ENCODE data around the gene ZNF438.
A peak's percentile ranks its signal among the peaks of the same experiment; 100 is the strongest.
"Not testable (repeated sequence)": the region's sequence is repeated elsewhere in the genome, so short reads cannot be mapped to it uniquely, and the experiment has no call there.

Gene ZNF438

GRCh38 chr10:31041011-31041410 is 9.3 kb upstream of the ZNF438 start:
- DNase-seq: no peak

DNA sequence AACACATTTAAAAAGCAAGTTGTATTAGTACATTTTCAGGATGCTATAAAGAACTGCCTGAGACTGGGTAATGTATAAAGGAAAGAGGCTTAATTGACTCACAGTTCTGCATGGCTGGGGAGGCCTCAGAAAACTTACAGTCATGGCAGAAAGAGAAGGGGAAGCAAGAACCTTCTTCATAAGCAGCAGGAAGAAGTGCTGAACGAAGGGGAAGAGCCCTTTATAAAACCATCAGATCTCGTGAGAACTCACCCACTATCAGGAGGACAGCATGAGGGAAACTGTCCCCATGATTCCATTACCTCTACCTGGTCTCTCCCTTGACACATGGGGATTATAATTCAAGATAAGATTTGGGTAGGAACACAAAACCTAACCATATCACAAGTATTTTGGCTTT is 7.3 kb upstream of the ZNF438 start:
- not testable (repeated sequence) for DNase-seq

DNA sequence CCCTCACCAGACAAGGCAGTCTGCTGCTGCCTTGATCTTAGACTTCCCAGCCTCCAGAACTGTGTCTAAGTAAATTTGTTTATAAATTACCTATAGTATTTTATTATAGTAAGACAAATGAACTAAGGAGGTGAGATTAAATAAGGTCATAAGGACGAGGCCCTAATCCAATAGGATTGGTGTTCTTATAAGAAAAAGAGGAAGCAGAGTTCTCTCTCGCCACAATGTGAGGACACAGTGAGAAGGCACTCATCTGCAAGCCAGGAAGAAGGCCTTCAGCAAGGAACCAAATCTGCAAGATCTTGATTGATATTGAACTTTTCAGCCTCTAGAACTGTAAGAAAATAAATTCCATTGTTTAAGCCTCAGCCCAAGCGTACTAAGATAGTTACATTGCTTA is 6.1 kb upstream of the ZNF438 start:
- no peak for DNase-seq

GRCh38 chr10:31036209-31036608 is 4.5 kb upstream of the ZNF438 start:
- no peak for DNase-seq

- DNase-seq: no peak
Measured at GRCh38 chr10:31035266-31035798, 3.7 kb upstream of the ZNF438 start.

- DNase-seq: no peak
Measured at GRCh38 chr10:31034098-31034909, 2.6 kb upstream of the ZNF438 start.

DNA sequence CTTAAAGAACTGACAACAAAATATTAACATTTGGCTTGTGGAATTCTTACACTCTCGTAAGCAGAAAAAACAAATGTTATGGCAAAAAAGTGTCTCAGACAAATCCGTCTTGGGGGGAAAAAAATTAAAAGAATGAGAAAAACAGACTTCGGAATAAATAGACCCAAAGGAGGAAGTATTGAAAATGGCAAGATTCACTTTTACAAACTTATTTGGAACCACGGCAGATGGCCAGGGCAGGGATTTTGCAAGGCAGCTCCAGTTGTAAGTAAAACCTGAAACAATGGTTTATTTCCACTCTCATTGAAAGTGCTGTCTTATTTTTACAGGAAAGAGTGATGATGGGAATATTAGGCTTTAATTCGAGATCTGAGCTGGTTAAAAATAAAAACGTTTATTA is 1.5 kb upstream of the ZNF438 start:
- DNase-seq: no peak

DNA sequence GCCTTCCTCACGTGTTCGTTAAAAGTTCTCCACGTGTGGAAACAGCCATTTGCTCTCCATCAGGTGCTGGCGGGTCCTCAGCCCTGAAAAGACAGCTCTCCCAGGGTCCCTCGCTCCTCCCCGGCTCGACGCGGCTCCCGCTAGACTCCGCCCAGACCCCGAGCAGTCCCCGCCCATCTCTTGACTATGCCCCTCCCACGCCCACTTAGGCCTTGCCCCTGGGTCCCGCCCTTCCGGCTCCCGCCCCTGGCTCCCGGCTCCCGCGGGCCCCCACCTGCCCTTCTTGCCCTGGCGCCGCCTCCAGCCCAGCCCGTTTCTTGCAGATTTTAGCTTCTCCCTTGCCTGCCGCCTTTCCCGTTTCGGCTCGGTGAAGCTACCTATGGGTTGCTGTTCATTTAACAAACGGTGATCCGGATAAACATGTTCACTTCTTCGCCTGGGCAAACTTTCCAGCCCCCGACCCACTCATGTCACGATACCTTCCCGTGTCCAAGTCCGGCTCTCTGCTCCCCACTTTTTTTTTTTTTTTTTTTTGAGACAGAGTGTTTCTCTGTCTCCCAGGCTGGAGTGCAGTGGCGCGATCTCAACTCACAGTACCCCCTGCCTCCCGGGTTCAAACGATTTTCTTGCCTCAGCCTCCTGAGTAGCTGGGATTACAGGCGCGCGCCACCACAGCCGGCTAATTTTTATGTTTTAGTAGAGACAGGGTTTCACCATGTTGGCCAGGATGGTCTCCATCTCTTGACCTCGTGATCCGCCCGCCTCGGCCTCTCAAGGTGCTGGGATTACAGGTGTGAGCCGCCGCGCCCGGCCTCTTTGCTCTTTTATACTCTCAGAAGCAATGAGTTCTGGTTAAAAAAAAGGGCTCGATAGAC is 830 bp upstream of the ZNF438 start:
- DNase-seq: peak; percentile 98

DNA sequence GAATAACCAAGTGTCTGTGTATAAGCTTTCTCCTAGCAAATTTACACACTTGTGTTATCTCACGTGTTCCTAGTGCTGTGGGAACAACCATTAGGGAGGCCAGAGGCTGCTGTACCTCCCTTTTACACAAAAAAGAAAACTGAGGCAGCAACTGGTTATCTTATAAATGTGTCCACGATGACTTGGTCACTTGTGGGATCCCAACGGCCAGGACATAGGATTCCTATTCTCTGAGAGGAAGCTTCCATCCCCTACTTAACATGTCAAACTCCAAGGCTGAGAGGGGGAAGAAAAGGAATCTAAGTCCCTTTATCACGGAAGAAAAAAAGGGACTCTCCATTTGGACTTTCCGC is 484 bp downstream of the ZNF438 start:
- peak; percentile 37 for DNase-seq

- DNase-seq: no peak
Measured at GRCh38 chr10:31030800-31031199, 865 bp downstream of the ZNF438 start.

DNA sequence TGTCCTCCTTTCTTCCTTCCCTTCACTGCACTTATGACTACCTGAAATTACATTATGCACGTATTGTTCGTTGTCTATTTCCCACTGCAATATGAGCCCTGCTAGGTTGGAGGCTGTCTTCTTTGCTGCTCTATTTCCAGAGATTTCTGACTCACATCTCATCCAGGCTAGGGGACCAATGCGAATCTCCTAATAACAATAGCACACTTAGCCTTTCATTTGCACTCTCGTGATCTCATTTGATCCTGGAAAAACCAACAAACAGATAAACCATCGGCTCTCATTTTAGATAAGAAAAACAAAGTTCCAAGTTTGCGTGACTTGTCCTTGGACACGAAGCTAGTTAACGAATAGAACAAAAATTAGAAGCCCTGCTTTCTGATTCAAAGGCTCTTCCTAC is 1.4 kb downstream of the ZNF438 start:
- DNase-seq: no peak

GRCh38 chr10:31028081-31028480 is 3.6 kb downstream of the ZNF438 start:
- no peak for DNase-seq

- not testable (repeated sequence) for DNase-seq
Measured at GRCh38 chr10:31026279-31026678, 5.4 kb downstream of the ZNF438 start.

GRCh38 chr10:31025142-31025541 is 6.5 kb downstream of the ZNF438 start:
- no peak for DNase-seq

DNA sequence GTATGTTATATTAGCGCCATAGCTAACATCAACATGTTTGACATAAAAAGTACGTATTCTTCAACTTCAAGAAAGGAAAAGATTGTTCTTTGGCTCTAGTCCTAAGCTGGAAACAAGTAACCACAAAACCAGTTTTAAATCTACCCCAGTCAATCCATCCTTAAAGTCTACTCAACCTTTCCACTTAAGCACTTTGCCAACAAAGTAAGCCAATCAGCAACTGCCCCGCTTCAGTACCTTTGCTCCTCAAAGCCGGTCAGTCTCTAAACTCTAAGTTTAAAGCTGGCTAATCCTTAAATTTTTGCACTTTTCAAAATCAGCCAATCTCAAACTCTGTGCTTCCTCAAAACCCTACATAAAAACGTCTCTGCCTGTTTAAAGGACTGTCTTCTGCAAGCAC is 8.1 kb downstream of the ZNF438 start:
- DNase-seq: no peak

GRCh38 chr10:31020209-31020608 is 11.5 kb downstream of the ZNF438 start:
- DNase-seq: no peak

DNA sequence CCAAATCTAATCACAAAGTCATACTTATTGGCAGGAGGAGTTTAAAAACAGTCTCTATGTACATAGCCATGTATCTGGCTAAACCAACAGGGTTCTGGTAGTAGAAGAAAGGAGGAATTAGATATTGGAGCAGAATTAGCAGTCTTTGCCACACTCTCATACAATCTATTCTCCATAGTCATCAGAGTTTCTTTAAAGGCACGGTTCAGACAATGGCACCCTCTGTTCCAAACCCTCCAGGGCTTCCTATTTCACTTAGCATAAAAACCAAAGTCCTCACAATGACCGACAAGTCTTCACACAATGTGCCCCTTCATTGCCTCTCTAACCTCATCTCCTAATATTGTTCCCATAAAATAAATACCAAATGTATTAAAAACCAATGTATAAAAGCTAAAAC is 12.7 kb downstream of the ZNF438 start:
- no peak for DNase-seq

DNA sequence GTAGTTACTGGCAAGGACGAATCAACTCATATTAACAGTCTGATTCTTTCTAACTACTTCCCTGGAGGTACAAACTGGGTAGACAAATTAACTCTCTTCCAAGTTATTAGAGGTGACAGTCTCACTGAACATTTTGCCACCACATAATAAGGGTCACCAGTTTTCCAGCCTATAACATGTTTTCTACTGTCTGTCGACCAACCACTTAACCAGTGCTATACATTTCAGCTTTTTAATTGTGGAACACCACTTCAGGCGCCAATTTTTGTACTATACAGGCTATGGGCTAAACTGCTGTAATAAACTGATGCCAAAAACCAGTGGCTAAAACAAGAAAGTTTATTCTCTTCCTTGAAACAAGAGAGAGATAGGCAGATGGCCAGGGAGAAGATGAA is 13.3 kb downstream of the ZNF438 start:
- DNase-seq: no peak

GRCh38 chr10:31017534-31018355 is 13.9 kb downstream of the ZNF438 start:
- DNase-seq: no peak

DNA sequence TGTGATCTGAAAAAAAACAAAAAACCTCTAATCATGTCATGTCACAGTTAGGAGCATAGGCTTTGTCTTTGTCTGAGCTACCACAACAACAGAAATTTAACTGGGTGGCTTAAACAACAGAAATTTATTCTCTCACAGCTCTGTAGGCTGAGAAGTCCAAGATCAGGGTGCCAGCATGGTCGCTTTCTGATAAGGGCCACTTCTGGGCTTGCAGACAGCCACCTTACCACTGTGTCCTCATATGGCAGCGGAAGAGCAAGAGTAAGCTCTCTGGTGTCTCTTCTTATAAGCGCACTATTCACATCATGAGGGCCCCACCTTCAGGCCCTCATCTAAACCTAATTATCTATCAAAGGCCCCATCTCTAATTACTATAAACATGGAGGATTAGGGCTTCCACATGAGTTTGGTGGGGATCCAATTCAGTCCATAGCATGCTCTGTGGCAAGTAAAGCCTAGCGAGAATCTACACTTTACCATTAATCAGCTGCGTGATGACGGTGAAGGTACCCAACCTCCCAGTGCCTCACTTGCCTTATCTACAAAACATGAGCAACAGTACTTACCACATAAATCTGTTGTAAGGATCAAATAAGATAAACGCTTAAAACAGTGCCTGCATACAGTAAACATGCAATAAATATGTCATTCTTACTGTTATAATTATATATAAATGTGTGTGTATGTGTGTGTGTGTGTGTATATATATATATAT is 17.3 kb downstream of the ZNF438 start:
- no peak for DNase-seq

- DNase-seq: no peak
Measured at GRCh38 chr10:31013331-31013730, 18.3 kb downstream of the ZNF438 start.

DNA sequence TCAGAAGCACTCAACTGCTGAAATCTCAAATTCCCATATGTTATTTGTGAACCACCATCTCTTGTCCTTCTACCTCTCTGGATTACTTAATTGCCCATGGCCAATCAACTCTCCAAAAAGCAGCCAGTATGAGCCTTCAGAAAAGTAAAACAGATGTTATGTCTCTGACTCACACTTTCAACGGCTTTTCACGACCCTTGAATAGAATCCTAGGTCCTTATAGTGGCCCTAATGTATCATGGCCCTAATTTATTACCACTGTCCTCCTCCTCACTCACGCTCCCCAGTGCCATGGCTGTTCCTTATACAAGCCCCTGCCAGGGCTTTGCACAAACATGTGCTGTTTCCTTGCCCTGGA is 20.0 kb downstream of the ZNF438 start:
- DNase-seq: no peak

Data from left hindlimb (tissue), 1 donor.